Activated naive CD4-positive, alpha-beta T cell treated with anti-CD3 and anti-CD28 coated beads, Interleukin-2, amount 10 ng/mL, durations not matched to agents 7 days and 5 days (primary cell): ENCODE data around the gene ADAR.

Experiments used
- CTCF ChIA-PET: fragments of 350-600 bp; sonication (Branson Sonifier 250); formaldehyde crosslinking; loops from one replicate; lab custom pipeline; 2021; ENCODE audit warnings: antibody characterized with exemption; lab: Charles Lee
- DNase-seq: peaks from one replicate; pipeline ENCODE4 v3.0.0-alpha.2; 2020
- H3K27ac Mint-ChIP-seq: one replicate; pipeline ENCODE4 v1.8.0; 2021; ENCODE audit warnings: mild to moderate bottlenecking, moderate library complexity, mixed read lengths
- H3K27me3 Mint-ChIP-seq: one replicate; pipeline ENCODE4 v1.8.0; 2021; ENCODE audit warnings: mild to moderate bottlenecking, mixed read lengths
- H3K36me3 Mint-ChIP-seq: one replicate; pipeline ENCODE4 v1.8.0; 2021; ENCODE audit warnings: mixed read lengths
- H3K4me1 Mint-ChIP-seq: one replicate; pipeline ENCODE4 v1.8.0; 2021; ENCODE audit warnings: mixed read lengths
- H3K4me3 Mint-ChIP-seq: one replicate; pipeline ENCODE4 v1.8.0; 2021; ENCODE audit warnings: mild to moderate bottlenecking, moderate library complexity, mixed read lengths
- H3K9me3 Mint-ChIP-seq: one replicate; pipeline ENCODE4 v1.8.0; 2021; ENCODE audit warnings: mixed read lengths

ADAR gene

DNA sequence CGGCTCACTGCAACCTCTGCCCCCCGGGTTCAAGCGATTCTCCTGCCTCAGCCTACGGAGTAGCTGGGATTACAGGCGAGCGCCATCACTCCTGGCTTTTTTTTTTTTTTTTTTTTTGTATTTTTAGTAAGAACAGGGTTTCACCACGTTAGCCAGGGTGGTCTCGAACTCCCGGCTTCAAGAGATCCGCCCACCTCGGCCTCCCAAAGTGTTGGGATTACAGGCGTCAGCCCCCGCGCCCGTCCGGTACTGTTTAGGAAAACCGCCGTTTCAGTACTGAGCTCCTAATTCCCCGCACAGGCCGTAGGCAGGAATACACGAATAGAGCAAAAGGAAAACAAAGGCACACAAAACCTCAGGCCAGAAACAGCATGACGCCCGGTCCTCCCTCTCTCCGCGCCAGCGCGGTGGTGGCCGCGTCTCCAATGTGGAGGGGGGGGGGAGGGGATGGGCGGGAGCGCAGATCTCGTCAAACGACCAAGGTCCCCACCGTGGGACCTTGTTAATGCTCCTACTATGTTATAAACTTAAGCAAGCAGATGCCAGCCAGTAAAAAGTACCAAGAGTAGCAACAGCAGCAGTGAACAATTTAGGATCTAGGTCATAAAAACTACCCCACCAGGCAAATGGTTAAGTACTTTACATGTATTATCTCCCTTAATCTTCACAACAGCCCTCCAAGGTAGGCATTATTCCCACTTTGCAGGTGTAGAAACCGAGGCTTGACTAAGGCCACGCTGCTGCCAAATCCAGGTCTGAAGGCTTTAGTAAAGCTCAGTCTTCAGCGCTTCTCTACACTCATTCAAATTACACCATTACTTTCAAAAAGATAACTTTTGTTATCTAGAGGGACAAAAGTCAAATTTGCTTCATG is 648 bp upstream of the ADAR start:
- Mint-ChIP-seq H3K27me3 (no peaks in the 10 kb centered on the region), H3K36me3 (peaks cover 30% of the 10 kb centered on the region), H3K27ac (peak overlapping the region; percentile 96), H3K4me3 (peak overlapping the region; percentile 93), H3K9me3 (no peaks in the 10 kb centered on the region), H3K4me1 (peaks cover 72% of the 10 kb centered on the region)
- peak; percentile 57 for DNase-seq
- CTCF ChIA-PET, result interaction anchor here (0.9 to 2.5 kb wide), 3 partner anchors 12 to 61 kb away, joined by 3 to 7 read pairs (median 3); no protein-coding TSS in a partner anchor

DNA sequence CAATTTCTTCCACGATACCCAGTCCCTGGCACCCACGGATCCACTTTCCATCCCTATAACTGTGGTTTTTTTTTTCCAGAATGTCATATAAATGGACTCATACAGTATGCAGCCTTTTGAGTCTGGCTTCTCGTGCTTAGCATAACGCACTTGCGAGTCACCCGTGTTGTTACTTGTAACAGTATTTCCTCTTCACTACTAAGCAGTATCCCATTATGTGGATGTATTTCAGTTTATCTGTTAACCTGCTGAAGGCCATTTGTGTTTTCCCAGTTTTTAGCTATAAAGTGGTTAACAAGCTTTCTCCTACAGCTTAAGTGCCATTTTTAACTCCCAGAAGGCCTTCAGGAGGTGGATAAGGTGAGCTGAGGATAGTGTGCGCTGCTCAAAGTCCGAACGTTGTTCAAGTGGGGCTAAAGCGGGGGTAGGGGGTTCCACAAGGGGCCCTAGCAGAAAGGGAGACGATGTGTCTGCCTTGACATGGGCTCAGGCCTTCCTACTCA is 829 bp downstream of the ADAR start:
- H3K27ac Mint-ChIP-seq, result peak overlapping the region; percentile 96
- H3K4me1 Mint-ChIP-seq, result peaks cover 81% of the 10 kb centered on the region
- peak; percentile 28 for DNase-seq
- H3K27me3 Mint-ChIP-seq, result no peaks in the 10 kb centered on the region
- H3K9me3 Mint-ChIP-seq, result no peaks in the 10 kb centered on the region
- peak overlapping the region; percentile 93 for H3K4me3 Mint-ChIP-seq
- peaks cover 34% of the 10 kb centered on the region for H3K36me3 Mint-ChIP-seq
- CTCF ChIA-PET, result interaction anchor here (0.6 kb wide), 1 partner anchor 12 kb away, joined by 4 read pairs; no protein-coding TSS in a partner anchor

DNA sequence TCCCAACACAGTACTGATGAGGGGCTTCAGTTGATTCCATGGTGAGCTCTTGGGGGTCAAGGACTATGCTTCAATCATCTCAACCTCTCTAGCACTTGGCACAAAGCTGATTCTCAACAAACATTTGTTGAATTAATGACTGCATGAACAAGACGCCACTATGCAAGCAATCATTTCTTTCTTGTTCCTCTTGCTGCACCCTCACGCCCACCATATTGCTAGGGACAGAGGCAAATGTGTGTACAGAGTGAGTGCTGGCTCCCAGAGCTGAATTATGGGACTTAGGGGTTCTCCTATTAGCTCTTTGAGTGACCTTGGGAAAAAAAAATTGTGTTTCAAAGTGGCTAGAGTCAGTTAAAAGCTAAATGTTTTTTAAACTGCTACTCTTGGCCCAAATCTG is 2.5 kb downstream of the ADAR start:
- Mint-ChIP-seq H3K36me3 (peaks cover 46% of the 10 kb centered on the region), H3K4me3 (peak overlapping the region; percentile 93), H3K4me1 (peaks cover 82% of the 10 kb centered on the region), H3K27me3 (no peaks in the 10 kb centered on the region), H3K27ac (peak overlapping the region; percentile 6), H3K9me3 (no peaks in the 10 kb centered on the region)
- DNase-seq, result no peak
- CTCF ChIA-PET, result interaction anchor here (1.4 kb wide), 1 partner anchor 46 kb away, joined by 4 read pairs; no protein-coding TSS in a partner anchor

DNA sequence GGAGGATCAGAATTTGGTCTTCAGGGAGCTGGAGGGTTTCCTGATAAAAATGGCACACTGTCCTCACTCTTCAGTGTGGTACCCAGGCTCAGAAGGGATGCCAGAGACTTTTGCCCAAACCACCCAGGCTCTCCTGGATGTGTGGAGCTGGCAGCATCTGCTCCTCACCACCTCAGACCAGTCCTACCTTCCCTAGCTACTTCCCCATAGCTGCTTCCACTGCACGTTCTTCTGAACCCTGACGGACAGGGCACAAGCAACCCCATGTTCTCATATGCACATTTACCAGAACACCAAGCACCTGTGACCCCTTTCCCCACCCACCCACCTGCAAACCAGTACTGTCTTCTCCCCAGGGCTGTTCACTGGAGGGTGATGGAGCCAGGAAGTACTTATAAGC is 4.7 kb downstream of the ADAR start:
- Mint-ChIP-seq H3K36me3 (peaks cover 60% of the 10 kb centered on the region), H3K9me3 (no peaks in the 10 kb centered on the region), H3K4me1 (peaks cover 71% of the 10 kb centered on the region), H3K27me3 (no peaks in the 10 kb centered on the region), H3K4me3 (no peak overlapping the region), H3K27ac (no peak overlapping the region)
- no peak for DNase-seq
- CTCF ChIA-PET, result interaction anchor here (1.4 to 1.7 kb wide), 2 partner anchors 44 to 341 kb away, joined by 4 to 8 read pairs; no protein-coding TSS in a partner anchor

DNA sequence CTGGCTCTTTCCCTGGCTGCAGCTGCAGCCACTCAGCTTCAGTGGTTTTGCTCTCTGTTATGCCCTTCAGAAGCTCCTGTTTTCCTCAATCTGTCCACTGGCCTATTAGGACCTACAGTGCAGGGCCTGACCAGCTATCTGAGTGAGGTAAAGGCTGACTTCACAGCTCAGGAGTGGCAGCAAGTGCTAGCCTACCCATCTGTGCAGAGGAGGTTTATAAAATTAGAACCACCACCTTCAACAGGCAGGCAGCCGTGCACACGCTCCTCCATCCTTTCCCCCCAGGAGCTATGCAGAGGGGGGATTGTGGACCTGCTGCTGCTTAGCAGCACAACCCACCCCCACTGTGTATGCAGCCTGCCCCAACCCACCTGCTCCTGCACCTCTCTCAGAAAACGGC is 8.3 kb downstream of the ADAR start:
- no peak overlapping the region for H3K4me3 Mint-ChIP-seq
- peaks cover 49% of the 10 kb centered on the region for H3K4me1 Mint-ChIP-seq
- DNase-seq, result no peak
- no peaks in the 10 kb centered on the region for H3K9me3 Mint-ChIP-seq
- H3K36me3 Mint-ChIP-seq, result peaks cover 65% of the 10 kb centered on the region
- no peaks in the 10 kb centered on the region for H3K27me3 Mint-ChIP-seq
- CTCF ChIA-PET, result interaction anchor here (1.0 kb wide), 1 partner anchor 40 kb away, joined by 3 read pairs; no protein-coding TSS in a partner anchor
- no peak overlapping the region for H3K27ac Mint-ChIP-seq

DNA sequence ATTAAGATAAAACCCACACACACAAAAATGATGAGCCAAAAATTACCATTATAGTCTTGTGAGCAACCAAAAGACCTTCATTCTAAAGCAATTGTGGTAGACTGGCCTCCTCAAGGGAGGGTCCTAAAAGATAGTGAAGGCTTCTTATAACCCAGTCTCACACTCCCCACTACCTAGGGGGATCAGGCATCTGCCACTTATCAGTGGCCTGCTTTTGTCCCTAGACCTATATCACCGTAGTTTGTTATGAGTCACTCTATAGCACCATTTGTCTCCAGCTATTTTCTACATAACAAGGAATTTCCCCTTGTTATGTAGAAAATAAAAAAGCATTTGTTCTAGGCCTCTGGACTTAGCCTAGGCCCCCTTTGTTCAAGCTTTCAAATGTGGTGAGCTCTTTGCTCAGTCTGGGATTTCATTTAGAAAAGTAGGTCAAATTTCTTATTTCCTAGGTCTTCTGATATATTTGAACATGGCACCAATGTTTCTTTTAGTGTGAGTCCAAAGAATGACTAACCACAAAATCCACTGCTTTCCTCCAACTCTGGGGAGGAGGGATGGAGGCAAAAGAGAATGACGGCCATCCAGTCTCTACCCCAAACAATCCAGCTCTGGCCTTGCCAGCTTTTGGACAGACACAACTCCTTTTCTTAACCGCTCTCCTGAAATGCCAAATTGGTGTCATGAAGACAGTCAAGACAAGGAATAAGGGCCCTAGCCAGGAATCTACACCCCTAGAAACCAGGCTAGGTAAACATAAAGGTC is 8.9 kb downstream of the ADAR start:
- Mint-ChIP-seq H3K27me3 (no peaks in the 10 kb centered on the region), H3K4me3 (no peak overlapping the region), H3K36me3 (peaks cover 68% of the 10 kb centered on the region), H3K4me1 (peaks cover 43% of the 10 kb centered on the region), H3K9me3 (no peaks in the 10 kb centered on the region), H3K27ac (no peak overlapping the region)
- no peak for DNase-seq
- CTCF ChIA-PET, result interaction anchor here (1.0 kb wide), 1 partner anchor 39 kb away, joined by 3 read pairs; no protein-coding TSS in a partner anchor

DNA sequence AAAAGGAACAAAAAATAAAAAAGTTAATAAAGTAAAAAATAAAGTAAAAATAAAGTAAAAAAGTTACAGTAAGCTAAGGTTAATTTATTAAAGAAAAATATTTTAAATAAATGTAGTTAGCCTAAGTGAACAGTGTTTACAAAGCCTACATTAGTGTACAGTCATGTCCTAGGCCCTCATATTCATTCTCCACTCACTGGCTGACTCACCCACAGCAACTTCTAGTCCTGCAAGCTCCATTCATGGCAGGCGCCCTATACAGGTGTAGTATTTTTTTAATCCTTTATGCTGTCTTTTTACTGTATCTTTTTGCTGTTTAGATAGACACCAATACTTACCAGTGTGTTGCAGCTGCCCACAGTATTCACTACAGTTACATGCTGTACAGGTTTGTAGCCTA is 12.4 kb downstream of the ADAR start:
- DNase-seq, result no peak
- no peak overlapping the region for H3K27ac Mint-ChIP-seq
- H3K36me3 Mint-ChIP-seq, result peaks cover 72% of the 10 kb centered on the region
- no peaks in the 10 kb centered on the region for H3K9me3 Mint-ChIP-seq
- CTCF ChIA-PET, result interaction anchor here (1.0 kb wide), 1 partner anchor 283 kb away, joined by 3 read pairs; no protein-coding TSS in a partner anchor
- no peaks in the 10 kb centered on the region for H3K27me3 Mint-ChIP-seq
- H3K4me1 Mint-ChIP-seq, result peaks cover 13% of the 10 kb centered on the region
- no peak overlapping the region for H3K4me3 Mint-ChIP-seq

DNA sequence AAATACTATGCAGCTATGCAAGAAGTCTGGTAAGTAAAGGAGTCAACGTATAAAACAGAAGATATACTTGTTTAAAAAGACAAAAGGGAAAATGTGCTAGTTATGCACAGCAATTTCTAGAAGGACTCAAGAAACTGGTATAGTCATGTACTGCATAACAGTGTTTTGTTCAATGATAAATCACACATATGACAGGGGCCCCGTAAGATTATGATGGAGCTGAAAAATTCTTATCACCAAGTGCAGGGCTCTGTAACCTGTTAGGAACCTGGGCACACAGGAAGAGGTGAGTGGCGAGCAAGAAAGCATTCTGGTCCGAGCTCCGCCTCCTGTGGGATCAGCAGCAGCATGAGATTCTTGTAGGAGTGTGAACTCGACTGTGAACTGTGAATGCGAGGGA is 13.2 kb downstream of the ADAR start:
- Mint-ChIP-seq H3K4me3 (no peak overlapping the region), H3K36me3 (peaks cover 69% of the 10 kb centered on the region), H3K4me1 (peaks cover 9% of the 10 kb centered on the region), H3K9me3 (no peaks in the 10 kb centered on the region), H3K27ac (peak overlapping the region; percentile 38), H3K27me3 (no peaks in the 10 kb centered on the region)
- CTCF ChIA-PET, result interaction anchor here (1.0 kb wide), 1 partner anchor 283 kb away, joined by 3 read pairs; no protein-coding TSS in a partner anchor
- DNase-seq, result no peak

DNA sequence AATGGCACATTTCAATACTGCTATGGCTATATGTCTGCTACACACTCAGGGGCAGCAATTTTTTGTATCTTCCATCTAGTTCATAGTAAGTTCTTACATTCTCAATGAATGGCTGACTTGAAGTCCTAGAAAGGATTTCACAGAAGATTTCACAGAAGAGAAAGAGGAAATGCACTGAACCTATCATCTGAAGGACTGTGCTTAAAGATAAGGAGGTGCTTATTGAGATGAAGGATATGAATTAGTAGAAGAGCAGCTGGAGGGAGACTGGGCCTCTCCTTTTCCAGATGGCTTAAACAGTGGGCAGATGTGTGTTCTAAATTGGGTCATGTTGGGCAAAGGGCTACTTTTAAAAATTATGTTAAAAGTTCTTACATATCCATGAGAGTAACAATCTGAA is 14.6 kb downstream of the ADAR start:
- Mint-ChIP-seq H3K36me3 (peaks cover 73% of the 10 kb centered on the region), H3K27ac (peak overlapping the region; percentile 12), H3K4me3 (no peak overlapping the region), H3K9me3 (no peaks in the 10 kb centered on the region), H3K27me3 (no peaks in the 10 kb centered on the region), H3K4me1 (peaks cover 4% of the 10 kb centered on the region)
- no peak for DNase-seq
- CTCF ChIA-PET, result no interaction called here

DNA sequence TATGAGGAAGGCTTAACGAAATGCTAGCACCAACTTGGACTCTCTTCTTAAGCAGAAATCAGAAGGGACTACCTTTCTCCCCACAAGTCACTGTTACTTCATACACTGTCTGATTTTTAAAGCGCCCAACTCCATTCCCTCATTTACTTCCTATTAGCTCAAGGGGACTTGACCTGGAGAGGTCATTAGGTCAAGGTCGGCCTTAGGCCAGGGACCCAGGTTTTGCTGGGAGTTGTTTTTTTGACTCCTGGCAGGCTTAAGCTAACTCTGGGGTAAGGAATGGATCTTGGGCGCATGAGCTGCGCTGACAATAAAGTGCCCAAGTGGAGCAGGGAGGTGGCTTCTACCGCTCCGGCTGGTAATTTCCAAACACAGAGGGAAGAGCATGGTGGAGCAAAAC is 16.8 kb downstream of the ADAR start:
- Mint-ChIP-seq H3K27me3 (no peaks in the 10 kb centered on the region), H3K36me3 (peaks cover 73% of the 10 kb centered on the region), H3K9me3 (no peaks in the 10 kb centered on the region), H3K4me3 (no peak overlapping the region), H3K4me1 (no peaks in the 10 kb centered on the region), H3K27ac (peak overlapping the region; percentile 33)
- no peak for DNase-seq
- CTCF ChIA-PET, result no interaction called here

DNA sequence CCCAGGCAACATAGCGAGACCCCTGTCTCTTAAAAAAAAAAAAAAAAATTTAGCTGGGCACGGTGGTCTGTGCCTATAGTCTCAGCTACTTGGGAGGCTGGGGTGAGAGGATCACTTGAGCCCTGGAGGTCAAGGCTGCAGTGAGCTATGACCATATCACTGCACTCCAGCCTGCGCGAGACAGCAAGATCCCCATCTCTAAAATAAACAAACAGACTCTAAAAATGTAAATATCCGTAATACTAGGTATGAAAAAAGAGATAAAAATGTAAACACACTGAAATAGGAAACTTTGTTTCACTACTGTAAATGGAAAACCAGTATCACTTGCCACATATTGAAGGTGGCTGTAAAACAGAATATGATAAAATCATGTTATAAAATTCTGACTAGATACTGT is 17.2 kb downstream of the ADAR start:
- no peak for DNase-seq
- Mint-ChIP-seq H3K27ac (no peak overlapping the region), H3K4me1 (no peaks in the 10 kb centered on the region), H3K36me3 (peaks cover 77% of the 10 kb centered on the region), H3K4me3 (no peak overlapping the region), H3K9me3 (no peaks in the 10 kb centered on the region), H3K27me3 (no peaks in the 10 kb centered on the region)
- CTCF ChIA-PET, result interaction anchor here (2.7 kb wide), 1 partner anchor 31 kb away, joined by 8 read pairs; no protein-coding TSS in a partner anchor

DNA sequence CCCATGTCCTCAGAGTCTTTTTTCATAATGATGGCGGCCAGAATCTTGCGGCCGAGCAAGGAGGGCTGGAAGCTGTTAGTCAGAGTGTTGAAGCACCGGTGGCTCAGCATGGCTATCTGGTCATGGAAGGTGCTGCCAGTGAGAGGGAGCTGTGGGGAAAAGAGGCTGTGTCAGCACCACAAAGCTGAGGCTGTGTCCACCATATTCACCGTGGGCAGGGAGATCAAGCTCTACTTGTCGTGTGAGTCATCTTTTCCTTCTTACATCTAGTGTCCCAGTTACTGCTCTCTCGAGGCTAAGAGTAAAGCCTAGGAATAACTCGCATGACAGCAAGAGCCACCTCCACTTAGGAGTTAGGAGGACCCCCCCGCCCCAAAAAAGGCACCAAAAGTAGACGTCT is 18.2 kb downstream of the ADAR start:
- CTCF ChIA-PET, result interaction anchor here (0.7 to 2.7 kb wide), 2 partner anchors 22 to 30 kb away, joined by 3 to 8 read pairs; no protein-coding TSS in a partner anchor
- Mint-ChIP-seq H3K27me3 (no peaks in the 10 kb centered on the region), H3K9me3 (no peaks in the 10 kb centered on the region), H3K4me1 (no peaks in the 10 kb centered on the region), H3K36me3 (peaks cover 81% of the 10 kb centered on the region), H3K27ac (no peak overlapping the region), H3K4me3 (no peak overlapping the region)
- no peak for DNase-seq

DNA sequence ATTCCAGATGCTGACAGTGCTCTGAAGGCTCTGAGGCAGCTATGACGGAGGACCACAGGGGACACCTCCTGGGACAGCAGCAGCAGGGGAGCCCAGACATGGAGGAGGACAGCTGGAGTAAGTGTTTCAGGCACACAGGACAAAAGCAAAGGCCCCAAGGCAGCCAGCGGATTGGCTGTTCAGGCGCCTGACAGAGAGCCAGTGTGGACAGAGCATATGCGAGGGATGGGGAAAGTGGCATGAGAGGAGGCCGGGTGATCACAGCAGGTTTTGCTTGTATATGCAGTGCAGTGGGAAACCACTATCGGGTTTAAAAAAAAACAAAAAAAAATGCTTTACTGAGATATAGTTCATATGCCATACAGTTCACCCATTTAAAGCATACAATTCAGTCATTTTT is 21.3 kb downstream of the ADAR start:
- CTCF ChIA-PET, result no interaction called here
- H3K4me1 Mint-ChIP-seq, result no peaks in the 10 kb centered on the region
- H3K27me3 Mint-ChIP-seq, result no peaks in the 10 kb centered on the region
- no peak overlapping the region for H3K4me3 Mint-ChIP-seq
- no peak for DNase-seq
- H3K9me3 Mint-ChIP-seq, result no peaks in the 10 kb centered on the region
- H3K36me3 Mint-ChIP-seq, result peaks cover 80% of the 10 kb centered on the region
- no peak overlapping the region for H3K27ac Mint-ChIP-seq

DNA sequence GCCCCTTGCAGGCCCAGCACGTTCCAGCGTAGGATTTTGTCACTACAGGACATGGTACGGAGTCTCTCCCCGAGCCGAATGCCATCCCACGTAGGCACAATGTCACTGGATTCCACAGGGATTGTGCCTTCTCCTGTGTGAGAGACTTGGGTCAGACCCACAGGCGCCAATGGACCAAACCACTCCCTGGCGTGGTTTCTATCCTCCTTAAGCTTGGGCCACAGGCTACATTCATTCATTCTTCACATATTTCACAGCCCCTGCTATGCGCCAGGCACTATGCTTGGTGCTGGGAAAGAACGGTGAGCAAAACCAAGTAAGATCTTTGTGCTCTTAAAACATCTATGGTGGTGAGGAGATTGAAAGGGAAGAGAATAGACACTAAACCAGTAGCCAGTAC is 21.8 kb downstream of the ADAR start:
- CTCF ChIA-PET, result no interaction called here
- no peaks in the 10 kb centered on the region for H3K27me3 Mint-ChIP-seq
- H3K4me3 Mint-ChIP-seq, result no peak overlapping the region
- H3K36me3 Mint-ChIP-seq, result peaks cover 80% of the 10 kb centered on the region
- no peaks in the 10 kb centered on the region for H3K9me3 Mint-ChIP-seq
- H3K27ac Mint-ChIP-seq, result no peak overlapping the region
- no peaks in the 10 kb centered on the region for H3K4me1 Mint-ChIP-seq
- DNase-seq, result no peak
